Stimulated activated naive CD4-positive, alpha-beta T cell (primary cell): ENCODE measurements around the gene NR5A2.

Source experiments
- DNase-seq, 6 experiments: peaks; one replicate each; lab custom pipeline; 2025; lab: John Stamatoyannopoulos, UW

The NR5A2 gene

GRCh38 chr1:200072636-200073285 is 45.3 kb downstream of the NR5A2 start:
- DNase-seq, result no peak

DNA sequence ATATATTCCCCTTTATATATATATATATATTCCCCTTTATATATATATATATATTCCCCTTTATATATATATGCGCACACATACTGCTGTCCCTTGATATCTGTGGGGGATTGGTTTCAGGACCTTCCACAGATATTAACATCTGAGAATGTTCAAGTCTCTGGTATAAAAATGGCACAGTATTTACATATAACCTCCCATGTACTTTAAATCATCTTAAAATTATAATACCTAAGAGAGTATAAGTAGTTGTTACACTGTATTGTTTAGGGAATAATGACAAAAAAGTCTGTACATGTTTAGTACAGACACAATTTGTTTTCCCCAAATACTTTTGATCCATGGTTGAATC is 45.8 kb downstream of the NR5A2 start:
- no peak for DNase-seq

- DNase-seq, result no peak
These were observed 48.0 kb downstream of the NR5A2 start for GRCh38 chr1:200075522-200075921.

- DNase-seq, result no peak
These were observed 48.5 kb downstream of the NR5A2 start for GRCh38 chr1:200075938-200076546.

DNA sequence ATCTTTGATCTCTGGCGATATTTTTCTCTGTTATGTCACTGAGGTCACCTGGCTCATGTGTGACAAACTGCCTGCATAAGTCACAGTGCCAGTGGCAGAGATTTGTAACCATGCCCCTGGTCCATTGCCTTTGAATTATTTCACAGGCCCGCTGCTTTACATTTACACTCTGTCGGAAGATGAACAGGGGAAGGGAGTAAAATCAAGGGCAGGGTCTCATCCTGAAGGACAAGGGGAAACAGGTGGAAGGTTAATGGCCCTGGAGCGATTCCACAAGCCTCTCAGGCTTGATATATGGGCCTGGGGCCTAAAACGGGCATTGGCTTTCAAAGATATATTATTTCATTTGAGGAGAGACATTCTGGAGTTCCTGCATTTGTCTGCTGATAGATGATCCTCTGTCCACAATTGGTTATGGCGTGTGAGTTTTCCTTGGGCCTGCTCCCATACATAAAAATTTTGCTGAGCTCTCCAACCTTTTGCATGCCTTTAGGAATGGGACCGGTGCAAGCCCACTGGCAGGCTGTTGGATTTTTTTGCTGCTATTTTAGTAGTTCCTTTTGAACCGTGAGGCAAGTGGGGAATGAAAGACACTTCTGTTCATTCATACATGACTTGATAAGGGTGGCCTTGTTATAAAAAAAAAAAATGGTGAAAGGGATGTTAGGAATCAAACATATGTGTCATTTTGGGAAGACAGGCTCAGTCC is 51.9 kb downstream of the NR5A2 start:
- DNase-seq, result no peak

DNA sequence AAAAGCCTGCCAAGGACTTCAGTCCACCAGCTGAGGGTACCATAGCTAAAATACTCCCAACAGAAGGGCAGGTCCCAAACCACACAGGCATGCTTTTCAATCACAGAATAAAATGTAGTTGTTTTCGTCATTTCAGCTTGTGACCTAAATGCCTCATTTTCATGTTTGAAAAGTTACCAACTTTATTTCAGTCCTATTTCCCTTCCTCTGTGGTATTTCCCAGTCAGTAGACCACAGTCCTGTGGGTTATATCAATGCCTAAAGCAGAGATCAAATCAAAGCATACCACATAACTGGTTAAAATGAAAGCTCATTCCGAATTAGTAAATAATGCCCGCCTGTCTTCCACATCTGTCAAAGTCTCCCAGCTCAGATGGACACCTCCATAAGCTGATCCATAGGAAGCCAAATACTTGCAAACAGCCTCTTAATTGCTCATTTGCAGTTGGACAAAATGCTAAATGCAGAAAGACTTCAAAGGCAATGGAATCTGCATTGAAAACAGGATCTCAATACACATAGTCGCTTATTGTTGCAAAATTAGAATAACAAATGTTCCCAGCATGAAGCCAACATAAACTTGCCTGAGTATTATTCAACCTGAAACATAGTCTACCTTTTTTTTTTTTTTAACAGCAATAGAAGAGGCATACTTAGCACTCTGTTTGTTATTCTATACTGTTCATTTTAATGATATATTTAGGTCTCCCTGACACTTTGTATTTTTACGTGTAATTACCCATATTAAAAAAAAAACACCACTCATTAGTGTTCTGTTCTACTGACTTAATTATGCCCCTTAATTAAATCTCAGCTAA is 53.9 kb downstream of the NR5A2 start:
- DNase-seq, result no peak

DNA sequence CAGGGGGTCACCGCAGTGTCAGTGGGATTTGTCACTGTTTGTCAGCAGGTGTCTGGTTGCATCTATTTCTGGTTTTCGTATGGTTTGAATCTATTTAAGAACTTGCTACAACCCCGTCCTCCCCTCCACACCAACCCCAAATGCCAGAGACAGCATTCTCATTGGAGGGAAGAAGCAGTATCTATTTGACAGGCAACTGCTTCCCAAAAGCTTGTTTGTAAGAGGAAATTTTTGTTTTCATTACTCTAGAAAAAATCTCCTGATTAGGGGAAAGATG is 54.4 kb downstream of the NR5A2 start:
- no peak for DNase-seq

DNA sequence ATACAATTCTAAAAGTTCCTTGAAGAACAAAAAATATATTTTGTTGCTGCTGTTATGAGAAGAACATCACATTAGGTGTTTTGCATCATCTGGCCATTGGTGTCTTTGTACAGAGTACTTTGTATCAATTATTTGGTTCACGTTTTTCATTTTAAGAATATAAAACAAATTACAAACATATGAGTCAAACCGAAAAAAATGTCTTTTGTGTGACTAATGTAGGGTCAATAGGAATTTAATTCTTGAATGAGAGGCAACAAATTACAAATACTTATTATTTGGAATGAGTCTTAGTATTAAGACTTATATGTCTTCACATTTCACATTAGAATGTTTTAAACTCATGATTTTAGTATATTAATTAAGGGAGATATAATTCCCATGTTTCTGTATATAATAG is 54.8 kb downstream of the NR5A2 start:
- DNase-seq, result no peak

- peak in 1 of 6 experiments; percentile 1 for DNase-seq
These were observed 63.0 kb downstream of the NR5A2 start for GRCh38 chr1:200090252-200091159.

GRCh38 chr1:200095057-200095577 is 67.6 kb downstream of the NR5A2 start:
- no peak for DNase-seq

- DNase-seq, result no peak
These were observed 69.3 kb downstream of the NR5A2 start for GRCh38 chr1:200096774-200097173.

- DNase-seq, result no peak
These were observed 71.5 kb downstream of the NR5A2 start for GRCh38 chr1:200099040-200099439.

DNA sequence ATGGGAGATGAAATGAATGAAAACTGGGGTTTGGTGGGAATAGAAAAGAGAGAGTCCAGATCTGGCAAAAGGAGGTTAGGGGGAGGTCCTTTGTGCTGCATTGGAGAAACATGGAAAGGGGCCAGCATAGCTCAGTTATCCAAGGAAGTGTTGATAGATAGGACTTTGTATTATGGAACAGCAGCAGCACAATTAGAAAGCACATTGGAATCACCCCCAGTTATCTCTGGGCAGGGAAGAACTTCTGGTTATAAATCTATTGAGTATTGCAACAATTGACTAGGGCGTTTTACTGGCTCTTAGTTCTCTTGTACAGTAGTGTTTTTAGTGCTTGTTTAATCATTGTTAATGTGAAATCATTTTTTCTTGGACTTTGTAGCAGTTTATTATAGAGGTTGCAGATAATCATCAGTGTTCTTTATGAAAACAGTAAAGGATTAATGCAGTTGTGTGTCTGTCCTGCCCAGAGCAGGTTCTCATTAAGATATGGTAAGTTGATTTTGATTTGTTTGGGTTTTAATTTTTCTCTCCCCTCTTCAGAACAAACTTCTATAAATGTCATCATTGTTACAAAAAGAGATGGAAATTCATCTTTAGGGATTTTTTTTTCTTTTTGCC is 76.6 kb downstream of the NR5A2 start:
- no peak for DNase-seq

GRCh38 chr1:200107004-200107470 is 79.5 kb downstream of the NR5A2 start:
- no peak for DNase-seq

DNA sequence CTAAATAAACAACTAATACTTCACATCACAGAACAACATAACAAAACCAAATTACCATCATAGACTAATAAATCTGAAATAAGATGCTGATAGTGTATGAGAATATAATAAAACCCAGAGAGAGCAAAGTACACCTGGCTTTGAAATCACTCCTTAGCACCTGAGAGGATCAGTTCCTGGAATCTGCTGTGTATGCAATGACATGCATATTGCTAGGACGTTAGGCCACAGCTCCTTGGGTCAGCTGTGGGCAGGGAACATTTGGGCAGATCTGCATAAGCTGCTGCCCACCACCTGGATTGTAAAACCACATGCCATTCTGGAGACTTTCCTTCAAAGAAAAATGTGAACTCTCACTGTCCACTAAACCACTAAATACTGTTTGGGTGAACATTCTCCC is 81.1 kb downstream of the NR5A2 start:
- DNase-seq, result no peak

DNA sequence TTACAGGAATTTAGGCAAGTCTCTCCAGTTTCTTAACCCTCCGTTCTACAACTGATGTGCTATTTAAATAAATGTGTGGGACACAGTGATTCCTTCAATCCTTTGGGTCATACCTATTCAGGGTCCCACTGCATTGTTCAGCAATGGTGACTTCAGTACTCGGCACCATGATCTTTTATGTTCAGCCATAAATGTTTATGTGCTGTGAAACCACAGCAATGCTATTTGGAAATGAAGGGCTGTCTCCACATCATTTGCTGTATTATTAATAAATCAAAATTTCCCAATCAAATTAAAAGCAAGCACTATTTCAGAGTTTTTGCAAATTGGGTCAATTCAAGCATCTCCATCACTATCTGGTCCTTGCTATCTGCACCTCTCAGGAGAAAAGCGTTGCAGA is 84.8 kb downstream of the NR5A2 start:
- DNase-seq, result no peak

- DNase-seq, result no peak
These were observed 88.0 kb downstream of the NR5A2 start for GRCh38 chr1:200115532-200115931.

GRCh38 chr1:200116324-200116723 is 88.8 kb downstream of the NR5A2 start:
- no peak for DNase-seq

GRCh38 chr1:200118779-200119505 is 91.4 kb downstream of the NR5A2 start:
- DNase-seq, result no peak

DNA sequence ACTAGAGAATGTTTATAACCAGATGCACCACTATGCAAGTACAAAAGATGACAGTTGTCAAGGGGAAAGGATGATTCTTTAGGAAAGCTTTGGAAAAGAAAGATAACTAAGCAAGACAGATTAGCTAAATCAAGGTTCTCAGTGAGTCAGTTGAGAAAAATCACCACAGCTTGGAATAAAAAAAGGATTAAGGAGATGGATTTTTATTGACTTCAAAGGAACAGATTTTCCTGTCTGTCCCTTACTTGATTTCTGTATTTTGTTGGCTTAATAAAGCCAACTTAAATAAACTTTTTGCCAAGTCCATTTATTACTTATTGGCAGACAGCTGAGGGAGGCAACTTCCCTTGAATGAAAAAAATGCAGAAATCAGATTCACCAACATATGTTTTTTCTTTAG is 93.9 kb downstream of the NR5A2 start:
- DNase-seq, result no peak
